ENCODE data around the gene PHLDB1. TPM values are rescaled to one million over a fixed set of nuclear protein-coding genes. Genes with fewer than 3 reads are reported as not detected.
"Not testable (repeated sequence)": the region's sequence is repeated elsewhere in the genome, so short reads cannot be mapped to it uniquely, and the experiment has no call there.

PHLDB1 gene
- total and polyA plus RNA-seq, 7 donors: 12.6 to 45.8 (median 27.7) TPM

DNA sequence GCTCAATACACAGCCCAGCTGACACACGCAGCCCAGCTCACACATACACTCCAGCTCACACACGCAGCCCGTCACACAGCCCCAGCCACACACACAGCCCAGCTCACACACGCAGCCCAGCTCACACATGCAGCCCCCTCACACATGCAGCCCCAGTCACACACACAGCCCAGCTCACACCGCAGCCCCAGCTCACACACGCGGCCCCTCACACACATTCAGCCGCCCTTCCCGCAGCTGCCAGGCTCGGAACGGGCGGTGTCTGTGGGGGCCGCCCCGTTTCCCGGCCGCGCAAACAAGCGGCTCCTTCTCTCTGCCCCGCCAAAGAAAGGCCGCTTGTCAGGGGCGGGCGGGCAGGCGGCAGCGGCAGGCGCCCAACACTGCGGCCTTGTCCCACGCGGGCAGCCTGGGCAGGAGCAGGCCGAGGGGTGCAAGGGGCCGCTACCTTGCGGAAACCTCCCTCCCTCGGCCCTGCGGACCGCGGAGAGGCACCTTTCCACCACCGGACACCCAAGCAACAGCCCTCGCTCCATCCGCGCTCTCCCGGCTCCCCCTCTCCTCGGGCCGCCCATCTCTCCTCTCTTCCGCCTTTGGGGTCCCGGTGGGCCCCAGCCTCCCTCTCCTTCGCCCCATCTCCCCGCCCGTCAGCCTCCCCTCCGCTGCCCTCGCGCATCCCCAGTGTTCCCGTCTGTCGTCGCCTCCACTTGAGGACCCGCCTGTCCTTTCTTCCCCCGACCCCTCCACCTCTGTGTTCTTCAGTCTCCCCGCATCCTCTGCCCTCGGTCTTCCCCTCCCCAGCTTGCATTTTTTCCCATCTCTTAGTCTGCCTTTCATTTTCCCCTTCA, 2.2 kb downstream of the PHLDB1 start:
- Histone ChIP-seq H3K4me3 (peak overlapping the region; percentile 68), H3K9me3 (no peaks in the 10 kb centered on the region), H3K27me3 (ENCODE audit: insufficient read depth in 3 of 3, low read length in 2 of 3) (no peaks in the 10 kb centered on the region), H3K4me1 (peaks cover 5% of the 10 kb centered on the region), H3K27ac (peak overlapping the region; percentile 74), H3K36me3 (ENCODE audit: insufficient read depth in 1 of 2, low read depth in 1 of 2) (peaks cover 0 to 5% of the 10 kb centered on the region in 2 donors)
- WGBS, 3 donors: 53 to 66% (median 53%) methylated on average over 52 to 57 of the region's 57 CpGs
- TF ChIP-seq, protein P1, sequence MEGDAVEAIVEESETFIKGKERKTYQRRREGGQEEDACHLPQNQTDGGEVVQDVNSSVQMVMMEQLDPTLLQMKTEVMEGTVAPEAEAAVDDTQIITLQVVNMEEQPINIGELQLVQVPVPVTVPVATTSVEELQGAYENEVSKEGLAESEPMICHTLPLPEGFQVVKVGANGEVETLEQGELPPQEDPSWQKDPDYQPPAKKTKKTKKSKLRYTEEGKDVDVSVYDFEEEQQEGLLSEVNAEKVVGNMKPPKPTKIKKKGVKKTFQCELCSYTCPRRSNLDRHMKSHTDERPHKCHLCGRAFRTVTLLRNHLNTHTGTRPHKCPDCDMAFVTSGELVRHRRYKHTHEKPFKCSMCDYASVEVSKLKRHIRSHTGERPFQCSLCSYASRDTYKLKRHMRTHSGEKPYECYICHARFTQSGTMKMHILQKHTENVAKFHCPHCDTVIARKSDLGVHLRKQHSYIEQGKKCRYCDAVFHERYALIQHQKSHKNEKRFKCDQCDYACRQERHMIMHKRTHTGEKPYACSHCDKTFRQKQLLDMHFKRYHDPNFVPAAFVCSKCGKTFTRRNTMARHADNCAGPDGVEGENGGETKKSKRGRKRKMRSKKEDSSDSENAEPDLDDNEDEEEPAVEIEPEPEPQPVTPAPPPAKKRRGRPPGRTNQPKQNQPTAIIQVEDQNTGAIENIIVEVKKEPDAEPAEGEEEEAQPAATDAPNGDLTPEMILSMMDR (IDR thresholded peaks at IDR 0.05): no peak
- ATAC-seq (no peak), DNase-seq (peak in 1 of 2 donors; percentile 37)
- intact Hi-C loops (cut with DNase I): loop anchor here (5.0 kb wide), 3 partner anchors 33 to 1077 kb away; no protein-coding TSS in a partner anchor

DNA sequence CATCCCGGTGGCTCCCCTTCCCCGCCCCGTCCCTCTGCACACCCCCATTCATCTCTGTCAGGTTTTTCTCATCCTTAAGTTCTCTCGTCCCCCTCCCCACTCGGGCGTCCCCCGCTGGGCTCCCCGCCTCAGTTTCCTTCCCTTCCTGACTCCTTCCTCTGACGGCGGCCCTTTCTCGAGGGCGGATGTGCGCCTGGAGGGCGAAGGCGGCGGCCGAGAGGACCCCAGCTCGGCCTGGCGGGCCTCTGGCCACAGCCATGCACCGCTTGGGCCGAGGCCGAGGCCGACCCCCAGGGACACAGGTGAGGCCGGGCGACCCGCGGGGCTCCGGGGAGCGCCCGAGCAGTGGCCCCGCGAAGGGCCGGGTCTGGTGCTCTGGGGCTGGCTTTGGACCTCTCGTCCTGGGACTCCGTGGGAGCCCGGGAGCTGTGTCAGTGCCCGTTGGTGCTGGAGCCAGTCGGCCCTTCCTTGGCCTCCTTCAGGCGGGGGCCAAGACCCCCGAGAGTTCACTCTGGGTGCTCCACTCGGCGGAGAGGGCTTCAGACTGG, 2.9 kb downstream of the PHLDB1 start:
- H3K4me1 ChIP-seq: peaks cover 5% of the 10 kb centered on the region
- 50 to 67% (median 54%) methylated on average over 35 to 42 of the region's 42 CpGs for WGBS, 3 donors
- H3K27ac ChIP-seq: peak overlapping the region; percentile 74
- intact Hi-C loops (cut with DNase I): no loop called here
- H3K4me3 ChIP-seq: peak overlapping the region; percentile 68
- peaks cover 0 to 9% of the 10 kb centered on the region in 2 donors for H3K36me3 ChIP-seq (ENCODE audit: insufficient read depth in 1 of 2, low read depth in 1 of 2)
- no peaks in the 10 kb centered on the region for H3K27me3 ChIP-seq (ENCODE audit: insufficient read depth in 3 of 3, low read length in 2 of 3)
- ATAC-seq (no peak), DNase-seq (no peak)
- TF ChIP-seq, protein P1 (IDR thresholded peaks at IDR 0.05): no peak
- no peaks in the 10 kb centered on the region for H3K9me3 ChIP-seq

DNA sequence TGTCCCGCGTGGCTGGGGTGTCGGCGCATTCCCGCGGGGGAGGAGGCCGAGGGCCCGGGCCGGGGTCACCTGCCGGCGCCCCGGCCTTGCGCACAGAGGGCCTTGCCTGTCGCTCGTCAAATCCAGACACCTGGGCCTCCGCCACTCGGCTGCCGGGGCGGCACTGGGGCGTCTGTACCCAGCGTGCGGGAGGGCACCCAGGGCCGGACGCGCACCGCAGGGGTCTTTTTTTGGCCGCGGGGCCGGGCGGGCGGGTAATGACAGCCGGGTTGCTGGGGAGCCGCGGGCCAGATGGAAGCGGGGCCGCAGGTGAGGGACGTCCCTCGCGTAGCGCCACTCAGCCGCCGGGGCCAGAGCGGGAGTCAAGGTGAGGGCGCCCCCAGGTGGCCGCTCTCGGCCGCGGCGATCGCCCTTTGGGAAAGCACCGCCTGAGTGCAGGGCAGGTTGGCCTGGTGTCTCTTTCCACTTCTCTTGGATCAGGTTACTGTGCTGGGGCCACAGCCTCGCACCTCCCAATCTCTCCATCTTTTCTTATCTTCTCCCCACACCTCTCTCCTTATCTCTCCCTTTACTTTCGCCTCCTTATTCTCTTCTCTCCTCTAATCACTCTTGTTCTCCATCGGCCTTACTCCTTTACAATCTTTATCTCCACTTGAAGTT, 3.5 kb downstream of the PHLDB1 start:
- no peaks in the 10 kb centered on the region for H3K9me3 ChIP-seq
- H3K27ac ChIP-seq: peak overlapping the region; percentile 74
- H3K36me3 ChIP-seq (ENCODE audit: insufficient read depth in 1 of 2, low read depth in 1 of 2): peaks cover 0 to 15% of the 10 kb centered on the region in 2 donors
- H3K27me3 ChIP-seq (ENCODE audit: insufficient read depth in 3 of 3, low read length in 2 of 3): no peaks in the 10 kb centered on the region
- DNase-seq (peak; percentile 81 to 84), ATAC-seq (peak in 3 of 4 donors; percentile 38 to 47 (median 40))
- H3K4me3 ChIP-seq: peak overlapping the region; percentile 68
- H3K4me1 ChIP-seq: peaks cover 5% of the 10 kb centered on the region
- 19 to 25% (median 25%) methylated on average over 27 to 54 of the region's 54 CpGs for WGBS, 3 donors
- intact Hi-C loops (cut with DNase I): no loop called here
- TF ChIP-seq, protein P1 (IDR thresholded peaks at IDR 0.05): peak; percentile 71

DNA sequence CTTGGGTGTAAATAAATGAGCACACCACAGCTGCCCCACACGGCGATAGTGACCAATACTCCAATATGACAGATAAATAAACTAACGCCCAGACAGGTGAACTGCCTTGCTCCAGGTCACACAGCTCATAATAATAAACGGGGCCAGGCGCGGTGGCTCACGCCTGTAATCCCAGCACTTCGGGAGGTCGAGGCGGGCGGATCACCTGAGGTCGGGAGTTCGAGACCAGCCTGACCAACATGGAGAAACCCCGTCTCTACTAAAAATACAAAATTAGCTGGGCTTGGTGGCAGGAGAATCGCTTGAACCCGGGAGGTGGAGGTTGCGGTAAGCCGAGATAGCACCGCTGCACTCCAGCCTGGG, 4.0 kb downstream of the PHLDB1 start:
- Histone ChIP-seq H3K27ac (peak overlapping the region; percentile 74), H3K4me3 (peak overlapping the region; percentile 68), H3K36me3 (ENCODE audit: insufficient read depth in 1 of 2, low read depth in 1 of 2) (peaks cover 0 to 20% of the 10 kb centered on the region in 2 donors)
- intact Hi-C loops (cut with DNase I); ATAC-seq; H3K27me3 ChIP-seq (ENCODE audit: insufficient read depth in 3 of 3, low read length in 2 of 3); H3K4me1 ChIP-seq; DNase-seq; H3K9me3 ChIP-seq: not testable (repeated sequence)
- 69 to 81% (median 77%) methylated on average over 19 of the region's 19 CpGs for WGBS, 3 donors

DNA sequence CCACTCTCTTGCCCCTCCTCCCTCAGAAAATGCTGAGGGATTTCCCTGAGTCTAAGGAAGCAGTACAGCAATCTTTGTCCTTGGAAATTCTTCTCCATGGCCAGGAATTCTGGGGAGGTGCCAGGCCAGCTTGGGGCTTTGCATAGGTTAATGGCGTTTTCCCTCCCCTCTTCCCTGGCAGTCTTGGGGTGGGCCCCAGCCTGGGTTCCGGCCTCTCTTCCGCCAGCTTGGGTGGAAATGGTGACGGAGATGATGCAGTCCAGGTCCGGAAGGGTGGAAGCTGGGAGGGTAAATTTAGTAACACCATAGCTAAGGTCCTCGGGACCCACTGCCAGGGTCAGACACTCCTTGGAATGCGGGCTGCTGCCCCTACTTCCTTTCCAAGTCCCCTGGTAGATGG, 5.0 kb downstream of the PHLDB1 start:
- ATAC-seq: no peak
- Histone ChIP-seq H3K4me3 (no peak overlapping the region), H3K27ac (peak overlapping the region; percentile 63), H3K27me3 (ENCODE audit: insufficient read depth in 3 of 3, low read length in 2 of 3) (no peaks in the 10 kb centered on the region), H3K9me3 (no peaks in the 10 kb centered on the region), H3K4me1 (peaks cover 5% of the 10 kb centered on the region), H3K36me3 (ENCODE audit: insufficient read depth in 1 of 2, low read depth in 1 of 2) (peaks cover 0 to 28% of the 10 kb centered on the region in 2 donors)
- peak; percentile 53 to 69 for DNase-seq
- TF ChIP-seq, protein P1 (IDR thresholded peaks at IDR 0.05): no peak
- intact Hi-C loops (cut with DNase I): no loop called here
- 58 to 61% (median 58%) methylated on average over 7 of the region's 7 CpGs for WGBS, 3 donors
